Measurements from ENCODE around the gene MICU1. TPM values are rescaled to one million over a fixed set of nuclear protein-coding genes. Genes with fewer than 3 reads are reported as not detected.

MICU1 gene
- total RNA-seq, 1 experiment from 2014 or later = 25.5 TPM

DNA sequence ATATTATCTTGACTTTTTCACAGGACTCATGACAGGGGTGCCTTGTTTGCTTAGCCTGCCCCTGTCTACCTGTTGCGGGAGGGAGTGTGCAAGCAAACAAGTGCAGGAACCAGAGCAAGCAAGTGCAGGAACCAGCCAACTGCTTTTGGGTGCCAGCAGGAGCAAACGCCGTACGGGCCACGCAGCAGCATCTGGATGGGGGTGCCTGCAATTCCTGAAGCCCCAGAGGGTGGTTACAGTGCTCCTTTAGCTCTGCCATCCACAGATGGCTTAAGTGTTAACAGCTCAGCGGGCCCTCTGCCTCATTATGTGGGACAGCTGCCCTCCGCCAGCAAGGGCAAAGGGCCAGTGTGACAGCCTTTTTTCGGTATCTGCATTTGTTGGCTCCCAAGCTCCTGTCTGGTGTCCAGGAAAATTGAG, 83.5 kb downstream of the MICU1 start:
- Mint-ChIP-seq H3K36me3 (ENCODE audit: insufficient read depth, unreplicated experiment) (peaks cover 10% of the 10 kb centered on the region), H3K27ac (ENCODE audit: low read depth, unreplicated experiment) (no peak overlapping the region), H3K4me1 (ENCODE audit: insufficient read depth, unreplicated experiment) (no peaks in the 10 kb centered on the region), H3K4me3 (ENCODE audit: unreplicated experiment) (no peak overlapping the region), H3K27me3 (ENCODE audit: insufficient read depth, unreplicated experiment) (no peaks in the 10 kb centered on the region), H3K9me3 (ENCODE audit: unreplicated experiment) (no peaks in the 10 kb centered on the region)
- intact Hi-C loops (cut with micrococcal nuclease) = no loop called here
- ChIA-PET CTCF (interaction anchor here (0.5 kb wide), 1 partner anchor 199 kb away, joined by 3 read pairs; no protein-coding TSS in a partner anchor), POLR2A (no interaction called here)
- no TSS peak for BruUV-seq (replicated peaks)
- no peak for TF ChIP-seq CTCF (IDR thresholded peaks at IDR 0.05; ENCODE audit: unreplicated experiment)
- no peak for DNase-seq (ENCODE audit: unreplicated experiment)

GRCh38 chr10:72541337-72541736, 84.5 kb downstream of the MICU1 start:
- POLR2A ChIA-PET = interaction anchor here (1.9 kb wide), 1 partner anchor 11 kb away, joined by 6 read pairs; no protein-coding TSS in a partner anchor
- no TSS peak for BruUV-seq (replicated peaks)
- no peaks in the 10 kb centered on the region for H3K27me3 Mint-ChIP-seq (ENCODE audit: insufficient read depth, unreplicated experiment)
- DNase-seq (ENCODE audit: unreplicated experiment) = no peak
- H3K36me3 Mint-ChIP-seq (ENCODE audit: insufficient read depth, unreplicated experiment) = peaks cover 10% of the 10 kb centered on the region
- intact Hi-C loops (cut with micrococcal nuclease) = no loop called here
- no peak for TF ChIP-seq CTCF (IDR thresholded peaks at IDR 0.05; ENCODE audit: unreplicated experiment)
- no peaks in the 10 kb centered on the region for H3K9me3 Mint-ChIP-seq (ENCODE audit: unreplicated experiment)
- no peak overlapping the region for H3K4me3 Mint-ChIP-seq (ENCODE audit: unreplicated experiment)
- no peak overlapping the region for H3K27ac Mint-ChIP-seq (ENCODE audit: low read depth, unreplicated experiment)
- H3K4me1 Mint-ChIP-seq (ENCODE audit: insufficient read depth, unreplicated experiment) = no peaks in the 10 kb centered on the region
- CTCF ChIA-PET = no interaction called here

- Mint-ChIP-seq H3K27me3 (ENCODE audit: insufficient read depth, unreplicated experiment) (no peaks in the 10 kb centered on the region), H3K4me1 (ENCODE audit: insufficient read depth, unreplicated experiment) (no peaks in the 10 kb centered on the region), H3K4me3 (ENCODE audit: unreplicated experiment) (no peak overlapping the region), H3K9me3 (ENCODE audit: unreplicated experiment) (no peaks in the 10 kb centered on the region), H3K27ac (ENCODE audit: low read depth, unreplicated experiment) (no peak overlapping the region), H3K36me3 (ENCODE audit: insufficient read depth, unreplicated experiment) (peaks cover 10% of the 10 kb centered on the region)
- TF ChIP-seq CTCF (IDR thresholded peaks at IDR 0.05; ENCODE audit: unreplicated experiment) = no peak
- no peak for DNase-seq (ENCODE audit: unreplicated experiment)
- POLR2A ChIA-PET = interaction anchor here (0.7 to 1.9 kb wide), 2 partner anchors 12 to 1797 kb away, joined by 3 to 6 read pairs; no protein-coding TSS in a partner anchor
- intact Hi-C loops (cut with micrococcal nuclease) = no loop called here
- CTCF ChIA-PET = interaction anchor here (0.6 kb wide), 1 partner anchor 1308 kb away, joined by 4 read pairs; no protein-coding TSS in a partner anchor
- no TSS peak for BruUV-seq (replicated peaks)
These were observed 85.6 kb downstream of the MICU1 start for GRCh38 chr10:72540193-72540807.

- POLR2A ChIA-PET = no interaction called here
- Mint-ChIP-seq H3K27ac (ENCODE audit: low read depth, unreplicated experiment) (no peak overlapping the region), H3K27me3 (ENCODE audit: insufficient read depth, unreplicated experiment) (no peaks in the 10 kb centered on the region), H3K4me3 (ENCODE audit: unreplicated experiment) (no peak overlapping the region), H3K36me3 (ENCODE audit: insufficient read depth, unreplicated experiment) (peaks cover 10% of the 10 kb centered on the region), H3K9me3 (ENCODE audit: unreplicated experiment) (no peaks in the 10 kb centered on the region), H3K4me1 (ENCODE audit: insufficient read depth, unreplicated experiment) (no peaks in the 10 kb centered on the region)
- DNase-seq (ENCODE audit: unreplicated experiment) = no peak
- CTCF ChIA-PET = no interaction called here
- BruUV-seq (replicated peaks) = no TSS peak
- intact Hi-C loops (cut with micrococcal nuclease) = no loop called here
- TF ChIP-seq CTCF (IDR thresholded peaks at IDR 0.05; ENCODE audit: unreplicated experiment) = no peak
These were observed 86.7 kb downstream of the MICU1 start for GRCh38 chr10:72539137-72539536.

All from MCF 10A (cell line).